Neuronal stem cell (in vitro differentiated cells): ENCODE data around the gene NDUFA7.
"Not testable (repeated sequence)": the region's sequence is repeated elsewhere in the genome, so short reads cannot be mapped to it uniquely, and the experiment has no call there.

Source experiments
- DNase-seq: peaks from one replicate; pipeline ENCODE4 v3.0.0-alpha.2; 2013; ENCODE audit warnings: low spot score
- H2AFZ ChIP-seq: one replicate; pipeline ENCODE4 v1.6.1; 2013; ENCODE audit warnings: mild to moderate bottlenecking, low read length, inconsistent platforms
- H2AK5ac ChIP-seq: 2 replicates; pipeline ENCODE4 v1.6.1; 2013; ENCODE audit warnings: low read depth, mild to moderate bottlenecking, inconsistent platforms, low read length, moderate library complexity, mixed read lengths
- H2BK120ac ChIP-seq: 2 replicates; pipeline ENCODE4 v1.6.1; 2013; ENCODE audit warnings: low read depth, mild to moderate bottlenecking, inconsistent platforms, low read length, moderate library complexity, mixed read lengths
- H2BK12ac ChIP-seq: one replicate; pipeline ENCODE4 v1.6.1; 2013; ENCODE audit warnings: low read length, inconsistent platforms
- H2BK15ac ChIP-seq: 2 replicates; pipeline ENCODE4 v1.6.1; 2013; ENCODE audit warnings: mild to moderate bottlenecking, low read length, inconsistent platforms, mixed read lengths
- H2BK5ac ChIP-seq: one replicate; pipeline ENCODE4 v1.6.1; 2013; ENCODE audit warnings: inconsistent platforms, mild to moderate bottlenecking, low read length, moderate library complexity
- H3K14ac ChIP-seq: one replicate; pipeline ENCODE4 v1.6.1; 2013; ENCODE audit warnings: low read length, inconsistent platforms
- H3K18ac ChIP-seq: 2 replicates; pipeline ENCODE4 v1.6.1; 2013; ENCODE audit warnings: low read length, inconsistent platforms
- H3K23ac ChIP-seq: 2 replicates; pipeline ENCODE4 v1.6.1; 2013; ENCODE audit warnings: low read depth, mild to moderate bottlenecking, mixed read lengths, low read length, inconsistent platforms; ENCODE audit not compliant: poor library complexity
- H3K27ac ChIP-seq: replicated peaks from 3 replicates; pipeline ENCODE4 v1.5.1; 2013; ENCODE audit warnings: low read length, inconsistent platforms
- H3K27me3 ChIP-seq, 3 experiments: 2 replicates each; pipeline ENCODE4 v1.6.1; 2013; ENCODE audit warnings: low read length in 3 of 3, mild to moderate bottlenecking in 2 of 3, inconsistent platforms in 1 of 3, low read depth in 1 of 3, mixed read lengths in 1 of 3, moderate library complexity in 1 of 3; ENCODE audit not compliant: control insufficient read depth in 3 of 3, insufficient read depth in 3 of 3
- H3K36me3 ChIP-seq, 2 donors: replicated peaks in 1 of 2; 2 replicates each; pipeline ENCODE4 v1.6.1; 2013; ENCODE audit warnings: low read length in 2 of 2; ENCODE audit not compliant: control insufficient read depth in 2 of 2, insufficient read depth in 2 of 2
- H3K4ac ChIP-seq: 2 replicates; pipeline ENCODE4 v1.6.1; 2013; ENCODE audit warnings: inconsistent platforms, mild to moderate bottlenecking, low read length, moderate library complexity
- H3K4me1 ChIP-seq, 2 donors: 1 replicate in 1 of 2; 2 replicates in 1 of 2; pipeline ENCODE4 v1.6.1; 2013; ENCODE audit warnings: low read length in 2 of 2, low read depth in 1 of 2; ENCODE audit not compliant: control insufficient read depth in 2 of 2, insufficient read depth in 1 of 2
- H3K4me2 ChIP-seq: one replicate; pipeline ENCODE4 v1.6.1; 2013; ENCODE audit warnings: mild to moderate bottlenecking, low read length, inconsistent platforms; ENCODE audit not compliant: insufficient read depth, poor library complexity, severe bottlenecking
- H3K4me3 ChIP-seq, 2 donors: 2 replicates each; pipeline ENCODE4 v1.5.1; 2013; ENCODE audit warnings: low read length in 2 of 2, mild to moderate bottlenecking in 2 of 2, inconsistent platforms in 1 of 2, moderate library complexity in 1 of 2
- H3K79me1 ChIP-seq: one replicate; pipeline ENCODE4 v1.6.1; 2013; ENCODE audit warnings: low read depth, mild to moderate bottlenecking, inconsistent platforms, low read length, moderate library complexity
- H3K9ac ChIP-seq: one replicate; pipeline ENCODE4 v1.6.1; 2013; ENCODE audit warnings: mild to moderate bottlenecking, low read depth, low read length, inconsistent platforms; ENCODE audit not compliant: poor library complexity
- H3K9me3 ChIP-seq, 2 donors: replicated peaks in 1 of 2; 2 replicates each; pipeline versions ENCODE3 to v1.6.1; 2013; ENCODE audit warnings: low read length in 2 of 2, mild to moderate bottlenecking in 2 of 2, inconsistent platforms in 1 of 2, low read depth in 1 of 2, mixed read lengths in 1 of 2, moderate library complexity in 1 of 2; ENCODE audit not compliant: control insufficient read depth in 2 of 2, insufficient read depth in 1 of 2
- H4K8ac ChIP-seq: one replicate; pipeline ENCODE4 v1.6.1; 2013; ENCODE audit warnings: low read depth, mild to moderate bottlenecking, inconsistent platforms, low read length, moderate library complexity
- H4K91ac ChIP-seq: one replicate; pipeline ENCODE4 v1.6.1; 2013; ENCODE audit warnings: low read length, low read depth, mild to moderate bottlenecking, inconsistent platforms; ENCODE audit not compliant: poor library complexity
- WGBS, 2 donors: extraction: QIAGEN DNeasy Blood & Tissue Kit; methylation state at CpG; one replicate each; pipeline ENCODE4 v1.1.7; 2013; ENCODE audit warnings: missing lambda C conversion rate in 2 of 2, mixed read lengths in 1 of 2; ENCODE audit not compliant: insufficient read length in 2 of 2, insufficient replicate concordance in 1 of 2; ENCODE audit errors: extremely low coverage in 2 of 2; 5-methylcytosine and 5-hydroxymethylcytosine counted together

Gene NDUFA7

DNA sequence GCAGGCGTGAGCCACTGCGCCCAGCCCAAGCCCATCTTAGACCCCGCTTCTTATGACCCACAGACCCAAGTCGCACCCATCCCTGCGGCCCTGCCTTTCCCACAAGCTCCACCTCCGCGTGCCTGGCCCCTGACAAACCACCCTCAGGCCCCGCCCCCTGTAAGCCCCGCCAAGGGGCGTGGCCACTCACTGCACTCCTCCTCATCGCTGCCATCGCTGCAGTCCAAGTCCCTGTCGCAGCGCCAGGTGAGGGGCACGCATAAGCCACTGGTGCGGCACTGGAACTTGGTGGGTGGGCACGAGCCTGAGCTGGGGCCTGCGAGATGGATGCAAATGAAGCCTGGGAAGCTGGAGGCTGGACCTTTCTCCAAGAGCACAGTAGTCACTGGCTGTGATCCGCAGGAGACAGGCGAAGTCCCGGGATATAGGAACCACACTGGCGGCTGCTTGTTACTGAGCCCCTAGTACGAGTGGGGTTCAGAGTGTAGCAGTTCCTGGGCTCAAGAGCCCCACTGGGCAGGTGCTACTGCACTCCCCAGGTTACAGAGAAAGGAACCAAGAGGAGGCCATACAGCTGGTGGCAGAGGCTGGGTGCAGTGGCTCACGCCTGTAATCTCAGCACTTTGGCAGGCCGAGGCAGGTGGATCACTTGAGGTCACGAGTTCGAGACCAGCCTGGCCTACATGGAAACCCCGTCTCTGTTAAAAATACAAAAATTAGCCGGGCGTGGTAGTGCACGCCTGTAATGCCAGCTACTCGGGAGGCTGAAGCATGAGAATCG lies 16.1 kb downstream of the NDUFA7 start:
- peak; percentile 21 for DNase-seq
- H3K9ac ChIP-seq: no peak overlapping the region
- no peak overlapping the region for H2BK5ac ChIP-seq

DNA sequence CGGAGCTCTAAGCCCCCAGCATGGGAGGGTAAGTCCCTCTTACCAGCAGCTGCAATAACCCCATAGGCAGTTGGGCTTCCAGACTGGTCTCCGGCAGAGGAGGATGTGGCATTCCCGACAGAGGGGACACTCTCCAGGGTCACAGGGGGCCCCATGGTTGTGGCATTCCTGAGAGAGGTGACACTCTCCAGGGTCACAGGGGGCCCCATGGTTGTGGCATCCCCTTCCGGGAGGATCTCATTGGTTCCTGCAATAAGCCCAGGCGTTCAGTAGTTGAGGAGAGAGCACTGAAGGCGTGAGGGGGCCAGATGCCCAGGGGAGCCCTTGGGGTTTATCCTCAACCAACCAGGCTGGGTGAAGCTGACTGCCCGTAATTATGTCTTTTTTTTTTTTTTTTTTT lies 18.4 kb downstream of the NDUFA7 start:
- Histone ChIP-seq H3K9ac (no peak overlapping the region), H3K14ac (no peak overlapping the region), H2AFZ (no peak overlapping the region), H2AK5ac (no peak overlapping the region), H3K27me3 (no peaks in the 10 kb centered on the region), H2BK15ac (no peak overlapping the region), H2BK5ac (no peak overlapping the region), H2BK12ac (no peak overlapping the region), H4K91ac (no peak overlapping the region), H3K36me3 (peaks cover 4 to 20% of the 10 kb centered on the region in 2 donors), H3K79me1 (peaks cover 6% of the 10 kb centered on the region), H3K18ac (no peak overlapping the region), H3K9me3 (peaks cover 0 to 1% of the 10 kb centered on the region in 2 donors), H3K4me1 (peaks cover 6 to 9% of the 10 kb centered on the region in 2 donors), H4K8ac (no peak overlapping the region), H3K4ac (no peak overlapping the region), H3K23ac (no peak overlapping the region), H3K4me2 (no peak overlapping the region), H2BK120ac (no peak overlapping the region), H3K27ac (no peak overlapping the region), H3K4me3 (no peak overlapping the region)
- DNase-seq: no peak
- no CpG with 5 or more reads among the region's 7 CpGs for WGBS, 2 donors

More for the DNA sequence above, 16.1 kb downstream of the NDUFA7 start:
- Histone ChIP-seq H2AFZ (no peak overlapping the region), H3K4ac (no peak overlapping the region), H3K4me1 (peaks cover 11 to 14% of the 10 kb centered on the region in 2 donors), H3K9me3 (peaks cover 0 to 1% of the 10 kb centered on the region in 2 donors), H3K18ac (no peak overlapping the region), H3K36me3 (peaks cover 10 to 28% of the 10 kb centered on the region in 2 donors), H3K4me3 (no peak overlapping the region), H3K27ac (no peak overlapping the region), H3K14ac (no peak overlapping the region), H2AK5ac (no peak overlapping the region), H4K8ac (no peak overlapping the region), H4K91ac (no peak overlapping the region), H2BK120ac (no peak overlapping the region), H2BK15ac (no peak overlapping the region), H3K23ac (peak overlapping the region; percentile 75), H3K79me1 (peaks cover 11% of the 10 kb centered on the region), H3K27me3 (no peaks in the 10 kb centered on the region), H2BK12ac (no peak overlapping the region), H3K4me2 (no peak overlapping the region)
- no CpG with 5 or more reads among the region's 33 CpGs for WGBS, 2 donors

GRCh38 chr19:8302357-8302691 lies 18.9 kb downstream of the NDUFA7 start:
- Histone ChIP-seq H3K4me2 (no peak overlapping the region), H2BK15ac (no peak overlapping the region), H2BK120ac (no peak overlapping the region), H4K8ac (no peak overlapping the region), H3K27ac (no peak overlapping the region), H3K4me1 (peaks cover 3 to 5% of the 10 kb centered on the region in 2 donors), H3K14ac (no peak overlapping the region), H3K9me3 (peaks cover 0 to 1% of the 10 kb centered on the region in 2 donors), H3K9ac (no peak overlapping the region), H2BK12ac (no peak overlapping the region), H4K91ac (no peak overlapping the region), H3K36me3 (peaks cover 4 to 20% of the 10 kb centered on the region in 2 donors), H2AK5ac (no peak overlapping the region), H3K23ac (peak overlapping the region; percentile 55), H3K18ac (no peak overlapping the region), H3K79me1 (peaks cover 3% of the 10 kb centered on the region), H2BK5ac (no peak overlapping the region), H3K4me3 (no peak overlapping the region), H2AFZ (no peak overlapping the region), H3K4ac (no peak overlapping the region), H3K27me3 (no peaks in the 10 kb centered on the region)
- DNase-seq: no peak
- WGBS, 2 donors: no CpG with 5 or more reads among the region's 11 CpGs

DNA sequence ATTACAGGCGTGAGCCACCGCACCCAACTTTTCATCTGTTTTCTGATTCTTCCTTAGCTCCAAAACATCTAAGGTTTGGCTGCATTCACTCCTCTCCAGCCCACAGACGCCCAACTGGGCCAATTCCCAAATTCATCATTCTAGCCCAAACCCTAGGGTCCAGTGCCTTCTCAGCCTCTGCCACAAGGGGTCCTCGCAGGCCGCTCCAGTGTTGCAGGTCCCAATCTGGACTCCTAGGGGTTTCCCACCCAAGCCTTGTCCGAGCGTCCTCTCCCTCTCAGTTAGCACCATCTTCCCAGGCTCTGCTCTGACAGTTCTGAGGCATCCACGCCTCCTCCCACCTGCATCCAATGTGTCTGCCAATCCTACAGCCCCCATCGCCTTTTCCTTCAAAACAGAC lies 29.8 kb downstream of the NDUFA7 start:
- not testable (repeated sequence) for H2BK12ac ChIP-seq, H3K14ac ChIP-seq

More for the DNA sequence above, 29.8 kb downstream of the NDUFA7 start:
- H3K79me1 ChIP-seq, H3K9me3 ChIP-seq, H2BK120ac ChIP-seq, H3K27ac ChIP-seq, H3K4me2 ChIP-seq, H2AFZ ChIP-seq, H3K4ac ChIP-seq, H3K18ac ChIP-seq, H3K23ac ChIP-seq, H2BK15ac ChIP-seq, DNase-seq, H2BK5ac ChIP-seq, H4K91ac ChIP-seq, H3K4me3 ChIP-seq, H3K27me3 ChIP-seq, H4K8ac ChIP-seq, H3K36me3 ChIP-seq, H2AK5ac ChIP-seq, H3K4me1 ChIP-seq, H3K9ac ChIP-seq: not testable (repeated sequence)
- no CpG with 5 or more reads among the region's 9 CpGs for WGBS, 2 donors
